GM23248 (cell line): Measurements from ENCODE around the gene PPP1R9A. TPM values are rescaled to one million over a fixed set of nuclear protein-coding genes. Genes with fewer than 3 reads are reported as not detected.

Source experiments
- DNase-seq: peaks from one replicate; pipeline ENCODE4 v3.0.0-alpha.2; 2015
- H2AFZ ChIP-seq: fragments of 200-600 bp; sonication (generic); 2 replicates; pipeline ENCODE4 v1.6.1; 2016; ENCODE audit warnings: antibody characterized with exemption
- H3F3A ChIP-seq: fragments of 200-600 bp; sonication (generic); 2 replicates; pipeline ENCODE4 v1.6.1; 2016; ENCODE audit warnings: mild to moderate bottlenecking, antibody characterized with exemption, mixed run types; ENCODE audit not compliant: insufficient read depth
- H3K27ac ChIP-seq: fragments of 200-600 bp; sonication (generic); 2 replicates; pipeline ENCODE4 v1.5.1; 2016; ENCODE audit warnings: mild to moderate bottlenecking
- H3K27me3 ChIP-seq: fragments of 200-600 bp; sonication (generic); replicated peaks from 2 replicates; pipeline ENCODE4 v1.6.1; 2016; ENCODE audit warnings: mild to moderate bottlenecking; ENCODE audit not compliant: insufficient read depth
- H3K36me3 ChIP-seq: fragments of 200-600 bp; sonication (generic); 2 replicates; pipeline ENCODE4 v1.6.1; 2016; ENCODE audit warnings: low read depth, mild to moderate bottlenecking
- H3K4me1 ChIP-seq: fragments of 200-600 bp; sonication (generic); 2 replicates; pipeline ENCODE4 v1.6.1; 2016; ENCODE audit warnings: mild to moderate bottlenecking; ENCODE audit not compliant: insufficient read depth
- H3K4me2 ChIP-seq: fragments of 200-600 bp; sonication (generic); one replicate; pipeline ENCODE4 v1.6.1; 2016; ENCODE audit warnings: mild to moderate bottlenecking; ENCODE audit not compliant: unreplicated experiment
- H3K4me3 ChIP-seq: fragments of 200-600 bp; sonication (generic); 2 replicates; pipeline ENCODE4 v1.5.1; 2016; ENCODE audit warnings: mild to moderate bottlenecking
- H3K79me2 ChIP-seq: fragments of 200-600 bp; sonication (generic); 2 replicates; pipeline ENCODE4 v1.6.1; 2016; ENCODE audit warnings: mild to moderate bottlenecking; ENCODE audit not compliant: insufficient read depth
- H3K9ac ChIP-seq: fragments of 200-600 bp; sonication (generic); 2 replicates; pipeline ENCODE4 v1.6.1; 2016; ENCODE audit warnings: mild to moderate bottlenecking
- H3K9me2 ChIP-seq: fragments of 200-600 bp; sonication (generic); 2 replicates; pipeline ENCODE4 v1.6.1; 2016; ENCODE audit warnings: mixed run types, mild to moderate bottlenecking, moderate library complexity; ENCODE audit not compliant: insufficient read depth
- H3K9me3 ChIP-seq: fragments of 200-600 bp; sonication (generic); one replicate; pipeline ENCODE4 v1.6.1; 2017; ENCODE audit warnings: low read depth
- H4K20me1 ChIP-seq: fragments of 200-600 bp; sonication (generic); 2 replicates; pipeline ENCODE4 v1.6.0; 2016; ENCODE audit not compliant: insufficient read depth
- EZH2 ChIP-seq: fragments of 200-600 bp; sonication (generic); IDR thresholded peaks from 2 replicates; pipeline ENCODE4 v1.6.1; 2018; ENCODE audit warnings: antibody characterized with exemption, mild to moderate bottlenecking; ENCODE audit not compliant: insufficient read depth, poor library complexity, severe bottlenecking
- EZH2phosphoT487 ChIP-seq: fragments of 200-600 bp; sonication (generic); IDR thresholded peaks from 2 replicates; pipeline ENCODE4 v1.6.1; 2018; ENCODE audit warnings: antibody characterized with exemption, moderate library complexity, mild to moderate bottlenecking, low read depth; ENCODE audit not compliant: insufficient read depth
- WGBS, 2 experiments: methylation state at CpG; one replicate each; pipeline ENCODE4 v1.1.6; 2015 to 2017; ENCODE audit warnings: low lambda C conversion rate in 2 of 2, low coverage in 1 of 2; ENCODE audit errors: missing lambda C conversion rate in 2 of 2; 5-methylcytosine and 5-hydroxymethylcytosine counted together
- in situ Hi-C: fragments of 300-500 bp; cut with MboI; formaldehyde crosslinking; loops from 2 replicates; pipeline ENCODE4 v1.15.0; 2020
- polyA plus RNA-seq: library from polyadenylated mRNA; unstranded; fragments of >200 nt; fragmentation: Nextera tagmentation; extraction: Ambion mirVana; gene quantifications from 2 replicates; pipeline ENCODE4 v1.2.1, GENCODE V29; 2016
- total RNA-seq: library from RNA; depleted of rRNA; stranded (reverse); fragments of >200 nt; shearing (Covaris generic); gene quantifications from 2 replicates; pipeline ENCODE4 v1.2.3, GENCODE V29; 2014

The PPP1R9A gene
- total and polyA plus RNA-seq, 2 experiments from 2014 or later: 0.03 TPM; not detected in 1

DNA sequence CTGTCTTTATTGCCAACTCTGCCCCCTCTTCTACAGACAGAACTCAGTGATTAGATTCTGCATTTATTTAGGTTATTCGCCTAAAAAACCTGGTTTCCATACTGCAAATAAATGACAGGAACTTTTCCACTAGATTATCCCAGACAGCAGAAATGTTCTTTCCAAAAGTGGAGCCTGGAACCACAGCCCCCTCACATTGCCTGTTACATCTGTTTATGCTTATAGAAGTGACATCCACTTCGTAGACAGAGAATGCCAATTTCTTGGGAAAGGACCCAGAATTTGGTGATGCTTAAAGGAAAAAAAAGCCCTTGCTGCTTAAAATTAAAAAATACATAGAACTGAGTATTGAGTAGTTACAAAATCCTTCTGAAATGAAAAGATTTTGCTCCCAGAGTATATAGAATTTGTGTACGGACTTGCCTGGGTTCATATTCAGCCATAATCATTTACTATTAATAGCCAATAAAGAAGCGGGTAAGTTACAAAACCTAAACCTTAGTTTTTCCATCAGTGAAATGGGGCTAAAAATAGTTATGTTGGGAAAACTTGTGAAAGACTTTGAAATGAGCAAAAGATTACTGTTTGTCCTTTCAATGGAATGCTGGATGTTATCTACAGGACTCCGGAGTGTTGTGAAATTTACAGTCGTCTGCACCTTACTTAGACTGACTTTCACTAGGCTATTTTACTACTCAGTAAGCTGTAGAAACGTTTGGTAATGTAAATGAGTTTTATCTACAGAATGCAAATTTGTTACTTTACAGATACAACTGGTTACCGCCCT lies 1.1 kb upstream of the PPP1R9A start:
- Histone ChIP-seq H3K4me1 (no peaks in the 10 kb centered on the region), H3K4me3 (no peak overlapping the region), H2AFZ (no peak overlapping the region), H3K27me3 (peaks cover 58% of the 10 kb centered on the region), H3K4me2 (no peak overlapping the region), H3F3A (no peaks in the 10 kb centered on the region), H3K9me3 (no peaks in the 10 kb centered on the region), H3K27ac (no peak overlapping the region), H3K79me2 (no peaks in the 10 kb centered on the region), H3K36me3 (no peaks in the 10 kb centered on the region), H3K9ac (no peak overlapping the region), H4K20me1 (no peaks in the 10 kb centered on the region), H3K9me2 (no peaks in the 10 kb centered on the region)
- DNase-seq: no peak
- whole genome bisulfite sequencing, 2 experiments: 66 to 69% methylated on average over 8 of the region's 8 CpGs
- in situ Hi-C loops: no loop called here
- TF ChIP-seq EZH2phosphoT487: no peak
- TF ChIP-seq EZH2: no peak

GRCh38 chr7:94907811-94908322 lies 473 bp downstream of the PPP1R9A start:
- TF ChIP-seq EZH2: no peak
- TF ChIP-seq EZH2phosphoT487: no peak
- in situ Hi-C loops: no loop called here
- Histone ChIP-seq H3K4me2 (peak overlapping the region; percentile 72), H3K27me3 (peaks cover 68% of the 10 kb centered on the region), H3K4me1 (no peaks in the 10 kb centered on the region), H3K9me3 (no peaks in the 10 kb centered on the region), H3K27ac (no peak overlapping the region), H3F3A (no peaks in the 10 kb centered on the region), H3K36me3 (no peaks in the 10 kb centered on the region), H3K9ac (no peak overlapping the region), H2AFZ (peak overlapping the region; percentile 58), H3K4me3 (peak overlapping the region; percentile 61), H3K9me2 (no peaks in the 10 kb centered on the region), H4K20me1 (no peaks in the 10 kb centered on the region), H3K79me2 (no peaks in the 10 kb centered on the region)
- DNase-seq: peak; percentile 39
- 3 to 5% methylated on average over 26 to 65 of the region's 65 CpGs for WGBS, 2 experiments

DNA sequence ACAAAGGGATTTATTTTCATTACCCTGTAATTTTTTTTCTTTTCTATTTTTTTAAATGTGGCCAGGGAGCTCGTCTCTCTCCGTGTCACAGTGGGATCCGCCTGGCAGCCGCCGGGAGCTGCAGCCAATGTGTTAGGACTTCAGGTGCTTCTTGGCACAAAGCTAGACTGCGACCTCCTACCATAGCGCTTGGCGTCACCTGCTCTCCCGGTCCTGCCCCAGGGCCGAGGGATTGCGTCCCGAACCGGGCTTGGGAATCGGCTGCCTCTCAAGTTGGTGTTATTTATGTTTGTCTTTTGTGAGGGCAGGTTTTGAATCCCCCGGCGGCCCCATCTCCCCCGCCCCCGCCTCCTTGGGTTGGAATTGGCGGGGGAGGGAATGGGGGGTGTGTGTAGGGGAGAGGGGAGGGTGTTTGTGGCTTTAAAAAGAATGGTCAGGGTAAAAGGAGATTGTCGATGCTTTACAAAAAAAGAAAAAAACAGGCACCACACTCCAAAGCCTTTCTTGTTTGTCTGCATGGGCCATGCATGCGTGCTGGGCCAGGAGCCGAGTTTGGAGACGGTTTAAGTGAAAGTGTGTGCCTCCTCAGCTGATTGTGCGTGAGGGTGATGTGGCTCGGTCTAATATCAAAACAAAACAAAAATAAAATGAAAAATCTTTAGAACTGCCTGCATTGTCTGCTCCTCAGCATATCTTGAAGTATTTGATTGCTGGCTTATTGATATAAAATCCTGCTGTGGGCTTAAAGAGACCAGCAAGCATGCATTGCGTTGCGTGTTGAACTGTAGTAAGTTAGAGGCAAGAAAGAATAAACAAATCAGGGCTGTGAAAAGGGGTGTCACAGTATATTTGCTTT lies 1.2 kb downstream of the PPP1R9A start:
- DNase-seq: peak; percentile 13
- 5 to 8% methylated on average over 24 to 27 of the region's 27 CpGs for WGBS, 2 experiments
- no peak overlapping the region for H3K27ac ChIP-seq
- in situ Hi-C loops: no loop called here
- peak overlapping the region; percentile 61 for H3K4me3 ChIP-seq
- H3K4me2 ChIP-seq: peak overlapping the region; percentile 72
- H3K9me2 ChIP-seq: no peaks in the 10 kb centered on the region
- peak overlapping the region; percentile 58 for H2AFZ ChIP-seq
- peaks cover 73% of the 10 kb centered on the region for H3K27me3 ChIP-seq
- no peak overlapping the region for H3K9ac ChIP-seq
- H3K79me2 ChIP-seq: no peaks in the 10 kb centered on the region
- H3F3A ChIP-seq: no peaks in the 10 kb centered on the region
- H4K20me1 ChIP-seq: no peaks in the 10 kb centered on the region
- H3K4me1 ChIP-seq: no peaks in the 10 kb centered on the region
- TF ChIP-seq EZH2 (peak; percentile 79), EZH2phosphoT487 (0 out of 2 replicates have a peak, but pooled peaks have one; percentile 39)
- no peaks in the 10 kb centered on the region for H3K9me3 ChIP-seq
- no peaks in the 10 kb centered on the region for H3K36me3 ChIP-seq

DNA sequence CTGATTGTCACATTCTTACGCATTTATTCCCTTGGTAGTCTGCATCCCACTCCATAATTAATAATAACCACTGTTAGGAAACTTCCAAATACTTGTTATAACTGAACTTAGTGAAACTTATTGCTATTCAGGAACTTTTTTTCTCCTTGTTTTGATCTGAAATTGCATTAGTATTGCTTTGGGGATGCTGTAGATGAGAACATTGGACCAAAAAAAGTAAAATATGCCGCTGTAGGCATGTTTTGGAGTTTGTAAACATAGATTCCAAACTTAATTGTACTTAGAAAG lies 1.7 kb downstream of the PPP1R9A start:
- no peak overlapping the region for H2AFZ ChIP-seq
- no peak for DNase-seq
- H3K9me3 ChIP-seq: no peaks in the 10 kb centered on the region
- H3F3A ChIP-seq: no peaks in the 10 kb centered on the region
- H3K9ac ChIP-seq: no peak overlapping the region
- 46 to 50% methylated on average over 2 of the region's 2 CpGs for WGBS, 2 experiments
- H3K27ac ChIP-seq: no peak overlapping the region
- peaks cover 79% of the 10 kb centered on the region for H3K27me3 ChIP-seq
- no peaks in the 10 kb centered on the region for H3K36me3 ChIP-seq
- H3K79me2 ChIP-seq: no peaks in the 10 kb centered on the region
- H3K4me3 ChIP-seq: no peak overlapping the region
- no peaks in the 10 kb centered on the region for H4K20me1 ChIP-seq
- H3K4me2 ChIP-seq: no peak overlapping the region
- H3K4me1 ChIP-seq: no peaks in the 10 kb centered on the region
- in situ Hi-C loops: no loop called here
- no peaks in the 10 kb centered on the region for H3K9me2 ChIP-seq
- TF ChIP-seq EZH2 (no peak), EZH2phosphoT487 (no peak)
